Rectal smooth muscle tissue (tissue), 1 donor: ENCODE measurements around the gene PCOLCE2.

Source experiments
- H3K27ac ChIP-seq: one replicate; pipeline ENCODE4 v1.7.0; 2013; ENCODE audit warnings: low read depth, low read length, inconsistent platforms
- H3K27me3 ChIP-seq: one replicate; pipeline ENCODE4 v1.7.0; 2013; ENCODE audit warnings: low read length; ENCODE audit not compliant: control insufficient read depth, insufficient read depth
- H3K36me3 ChIP-seq: one replicate; pipeline ENCODE4 v1.7.0; 2013; ENCODE audit warnings: low read length; ENCODE audit not compliant: control insufficient read depth, insufficient read depth
- H3K4me1 ChIP-seq: one replicate; pipeline ENCODE4 v1.7.0; 2013; ENCODE audit warnings: low read length; ENCODE audit not compliant: control insufficient read depth, insufficient read depth
- H3K4me3 ChIP-seq: one replicate; pipeline ENCODE4 v1.7.0; 2013; ENCODE audit warnings: low read length
- H3K9ac ChIP-seq: one replicate; pipeline ENCODE4 v1.7.0; 2013; ENCODE audit warnings: low read length

PCOLCE2 gene

GRCh38 chr3:142915636-142916035 is 26.8 kb upstream of the PCOLCE2 start:
- no peaks in the 10 kb centered on the region for H3K27me3 ChIP-seq
- no peaks in the 10 kb centered on the region for H3K36me3 ChIP-seq
- no peak overlapping the region for H3K9ac ChIP-seq
- no peaks in the 10 kb centered on the region for H3K4me1 ChIP-seq
- H3K4me3 ChIP-seq: no peak overlapping the region
- no peak overlapping the region for H3K27ac ChIP-seq

DNA sequence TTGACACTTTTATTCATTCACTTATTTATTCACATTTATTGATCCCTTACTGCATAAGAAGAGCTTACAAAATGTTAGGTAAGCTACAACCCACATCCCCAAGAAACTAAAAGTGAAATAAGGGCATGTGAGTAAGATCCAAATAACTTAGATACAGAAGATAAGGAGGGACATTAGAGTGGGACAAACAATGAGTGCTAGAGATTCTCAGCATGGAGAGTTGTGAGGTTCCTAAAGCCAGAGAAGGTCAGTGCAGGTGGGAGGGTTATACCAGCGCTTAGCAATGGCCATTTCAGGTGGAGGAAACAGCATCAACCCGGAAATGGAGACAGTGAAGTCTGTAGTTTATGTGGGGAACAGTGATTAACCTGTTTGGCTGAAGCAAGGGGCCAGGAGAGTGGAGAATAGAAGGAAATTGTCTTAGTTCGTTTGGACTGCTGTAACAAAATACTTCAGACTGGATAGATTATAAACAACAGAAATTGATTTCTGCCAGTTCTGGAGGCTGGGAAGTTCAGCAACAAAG is 25.5 kb upstream of the PCOLCE2 start:
- H3K4me1 ChIP-seq: no peaks in the 10 kb centered on the region
- no peaks in the 10 kb centered on the region for H3K27me3 ChIP-seq
- no peak overlapping the region for H3K9ac ChIP-seq
- H3K36me3 ChIP-seq: no peaks in the 10 kb centered on the region
- H3K27ac ChIP-seq: no peak overlapping the region
- H3K4me3 ChIP-seq: no peak overlapping the region

DNA sequence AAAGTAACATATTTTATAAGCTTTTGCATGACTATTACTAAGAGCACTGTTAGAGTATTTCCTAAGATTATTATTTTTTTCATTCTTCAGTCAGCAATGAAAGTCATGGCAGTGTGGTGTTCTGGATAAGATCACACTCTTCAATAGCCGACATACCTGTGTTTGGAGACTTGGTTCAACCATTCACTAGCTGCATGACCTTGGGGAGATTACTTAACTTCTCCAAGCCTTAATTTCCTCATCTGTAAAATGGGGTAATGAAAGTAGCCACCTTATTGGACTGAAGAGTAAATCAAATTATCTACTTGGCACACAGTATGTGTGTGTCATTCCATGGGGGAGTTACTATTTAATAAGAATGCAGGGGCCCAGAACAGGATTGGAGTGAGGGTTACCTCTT is 24.5 kb upstream of the PCOLCE2 start:
- Histone ChIP-seq H3K4me3 (no peak overlapping the region), H3K27ac (no peak overlapping the region), H3K4me1 (no peaks in the 10 kb centered on the region), H3K27me3 (no peaks in the 10 kb centered on the region), H3K9ac (no peak overlapping the region), H3K36me3 (no peaks in the 10 kb centered on the region)

DNA sequence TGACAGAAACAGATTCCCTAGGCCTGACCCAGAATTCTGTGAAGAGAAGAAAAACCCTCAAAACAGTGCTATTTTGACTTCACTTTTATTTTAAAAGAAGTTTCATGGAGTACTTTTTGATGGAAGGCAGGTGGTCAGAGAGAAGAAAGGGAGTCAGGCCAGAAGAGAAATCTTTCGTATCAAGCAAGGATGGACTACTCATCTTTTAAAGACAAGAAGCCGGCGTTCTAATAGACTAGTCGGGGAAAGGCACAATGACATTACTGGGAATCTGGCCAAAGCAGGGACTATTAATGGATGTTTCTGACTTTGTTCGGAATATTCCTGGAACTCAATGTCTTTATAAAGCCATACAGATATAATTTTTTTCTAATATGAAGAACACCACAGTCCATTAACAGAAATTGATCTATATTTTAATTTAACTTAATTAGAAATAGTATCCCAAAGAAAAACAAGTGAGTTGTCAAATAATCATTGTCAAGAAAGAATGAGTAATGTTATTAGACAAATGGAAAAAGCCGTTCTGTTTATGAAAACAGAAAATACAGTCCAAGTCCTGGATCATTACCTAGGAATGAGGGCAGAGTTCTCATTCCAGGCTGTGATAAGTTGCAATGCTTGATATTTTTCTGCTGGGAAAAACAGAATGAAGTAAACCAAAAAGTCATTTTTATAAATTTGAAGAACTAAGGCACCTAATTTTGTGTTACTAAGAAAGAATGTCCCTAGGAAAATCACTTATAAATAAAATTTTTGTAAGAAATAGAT is 23.7 kb upstream of the PCOLCE2 start:
- Histone ChIP-seq H3K9ac (no peak overlapping the region), H3K36me3 (no peaks in the 10 kb centered on the region), H3K4me1 (no peaks in the 10 kb centered on the region), H3K27me3 (no peaks in the 10 kb centered on the region), H3K4me3 (no peak overlapping the region), H3K27ac (peak overlapping the region; percentile 42)

DNA sequence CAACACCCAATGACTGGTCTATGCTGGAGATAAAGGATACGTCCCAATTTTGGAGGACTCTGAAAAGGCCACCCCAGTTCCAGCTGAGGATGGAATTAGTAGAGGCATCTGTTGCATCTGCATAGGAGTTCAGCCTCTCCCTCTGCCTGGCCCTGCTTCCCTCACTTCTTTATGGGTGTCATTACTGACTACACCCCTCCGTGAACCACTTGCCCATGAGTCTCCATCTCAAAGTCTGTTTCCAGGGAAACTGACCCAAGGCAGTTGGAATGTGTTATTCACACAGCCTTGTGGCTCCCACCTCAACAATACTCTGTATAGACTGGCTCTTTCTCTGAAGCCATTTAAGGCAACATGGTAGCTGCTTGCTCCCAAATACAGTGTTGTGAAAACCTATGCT is 21.4 kb upstream of the PCOLCE2 start:
- no peaks in the 10 kb centered on the region for H3K27me3 ChIP-seq
- H3K4me3 ChIP-seq: no peak overlapping the region
- no peaks in the 10 kb centered on the region for H3K4me1 ChIP-seq
- no peaks in the 10 kb centered on the region for H3K36me3 ChIP-seq
- H3K9ac ChIP-seq: no peak overlapping the region
- no peak overlapping the region for H3K27ac ChIP-seq

DNA sequence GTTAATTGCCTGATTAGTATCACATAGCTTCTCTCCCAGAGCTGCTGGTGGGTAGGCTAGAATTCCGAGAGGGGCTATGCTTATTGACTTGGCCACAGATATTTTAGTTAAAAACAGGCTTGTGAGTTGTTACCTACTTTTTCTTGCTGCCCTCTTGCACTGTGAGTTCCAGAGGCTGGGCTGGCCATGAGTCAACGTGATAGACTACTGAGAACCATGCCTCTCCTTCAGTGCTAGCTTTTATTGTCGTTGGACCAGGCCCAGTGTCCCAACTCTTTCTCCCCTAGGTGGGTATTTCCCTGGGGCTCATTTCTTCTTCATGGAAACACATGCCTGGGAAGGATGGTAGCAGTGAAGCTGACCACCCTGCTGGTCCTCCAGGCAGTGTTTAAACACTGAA is 20.4 kb upstream of the PCOLCE2 start:
- H3K36me3 ChIP-seq: no peaks in the 10 kb centered on the region
- no peaks in the 10 kb centered on the region for H3K4me1 ChIP-seq
- H3K9ac ChIP-seq: no peak overlapping the region
- H3K4me3 ChIP-seq: no peak overlapping the region
- no peak overlapping the region for H3K27ac ChIP-seq
- H3K27me3 ChIP-seq: no peaks in the 10 kb centered on the region

DNA sequence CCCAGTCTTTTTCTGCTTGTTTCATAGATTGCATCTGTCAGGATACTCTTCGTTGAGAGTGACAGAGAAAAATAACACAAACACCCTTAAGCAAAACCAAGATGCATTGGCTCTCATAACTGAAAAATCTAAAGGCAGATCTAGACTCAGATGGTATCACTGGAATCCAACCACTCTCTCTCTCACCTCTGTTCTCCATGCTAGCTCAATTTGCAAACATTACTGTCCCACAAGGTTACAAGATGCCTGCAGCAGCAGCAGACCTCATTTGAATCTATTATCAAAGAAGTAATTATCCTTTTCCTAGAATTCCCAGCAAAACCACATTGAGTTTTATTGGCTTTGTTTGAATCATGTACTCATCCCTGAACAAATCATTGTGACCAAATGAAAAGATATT is 19.1 kb upstream of the PCOLCE2 start:
- no peak overlapping the region for H3K4me3 ChIP-seq
- no peaks in the 10 kb centered on the region for H3K36me3 ChIP-seq
- no peak overlapping the region for H3K27ac ChIP-seq
- no peaks in the 10 kb centered on the region for H3K4me1 ChIP-seq
- H3K9ac ChIP-seq: no peak overlapping the region
- H3K27me3 ChIP-seq: no peaks in the 10 kb centered on the region

DNA sequence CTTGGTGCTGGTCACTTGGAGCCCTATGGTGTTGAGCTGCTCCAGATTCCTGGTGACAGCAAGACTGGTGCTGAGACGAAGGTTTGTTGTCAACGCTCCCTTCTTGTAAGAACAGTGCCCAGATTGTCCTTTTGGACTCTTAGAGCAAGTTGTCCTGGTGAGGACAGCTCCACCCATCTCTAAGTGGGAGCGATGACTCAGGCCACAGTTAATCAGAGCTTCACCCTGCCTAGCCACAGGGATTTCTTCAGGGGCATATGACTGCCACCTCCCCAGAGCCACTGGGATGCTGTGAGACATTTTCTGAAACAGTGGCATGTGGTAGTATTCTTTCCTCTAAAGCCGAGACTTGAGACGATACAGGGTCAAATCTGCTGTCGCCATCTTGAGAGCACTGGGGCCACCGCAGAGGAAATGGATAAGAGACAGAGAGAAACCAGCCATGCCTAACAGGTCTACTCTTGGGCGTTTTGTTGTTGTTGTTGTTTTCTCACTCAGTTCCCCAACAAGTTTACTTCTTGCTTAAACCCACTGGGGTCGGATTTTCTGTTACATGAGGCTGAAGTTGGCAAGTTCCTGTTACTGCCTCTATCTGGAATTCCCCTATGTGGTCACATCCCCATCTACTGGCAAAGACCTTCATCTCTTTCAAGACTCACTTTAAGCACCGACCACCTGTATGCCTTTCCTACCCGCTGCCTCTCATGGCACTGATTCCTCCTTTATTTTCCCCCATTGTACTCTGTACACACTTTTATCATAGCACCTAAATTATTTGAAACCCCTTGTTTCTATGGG is 16.0 kb upstream of the PCOLCE2 start:
- no peak overlapping the region for H3K27ac ChIP-seq
- no peaks in the 10 kb centered on the region for H3K36me3 ChIP-seq
- H3K27me3 ChIP-seq: no peaks in the 10 kb centered on the region
- H3K9ac ChIP-seq: no peak overlapping the region
- no peaks in the 10 kb centered on the region for H3K4me1 ChIP-seq
- H3K4me3 ChIP-seq: no peak overlapping the region

GRCh38 chr3:142902356-142902755 is 13.5 kb upstream of the PCOLCE2 start:
- H3K27ac ChIP-seq: no peak overlapping the region
- no peak overlapping the region for H3K4me3 ChIP-seq
- no peaks in the 10 kb centered on the region for H3K36me3 ChIP-seq
- H3K9ac ChIP-seq: no peak overlapping the region
- no peaks in the 10 kb centered on the region for H3K27me3 ChIP-seq
- H3K4me1 ChIP-seq: no peaks in the 10 kb centered on the region

DNA sequence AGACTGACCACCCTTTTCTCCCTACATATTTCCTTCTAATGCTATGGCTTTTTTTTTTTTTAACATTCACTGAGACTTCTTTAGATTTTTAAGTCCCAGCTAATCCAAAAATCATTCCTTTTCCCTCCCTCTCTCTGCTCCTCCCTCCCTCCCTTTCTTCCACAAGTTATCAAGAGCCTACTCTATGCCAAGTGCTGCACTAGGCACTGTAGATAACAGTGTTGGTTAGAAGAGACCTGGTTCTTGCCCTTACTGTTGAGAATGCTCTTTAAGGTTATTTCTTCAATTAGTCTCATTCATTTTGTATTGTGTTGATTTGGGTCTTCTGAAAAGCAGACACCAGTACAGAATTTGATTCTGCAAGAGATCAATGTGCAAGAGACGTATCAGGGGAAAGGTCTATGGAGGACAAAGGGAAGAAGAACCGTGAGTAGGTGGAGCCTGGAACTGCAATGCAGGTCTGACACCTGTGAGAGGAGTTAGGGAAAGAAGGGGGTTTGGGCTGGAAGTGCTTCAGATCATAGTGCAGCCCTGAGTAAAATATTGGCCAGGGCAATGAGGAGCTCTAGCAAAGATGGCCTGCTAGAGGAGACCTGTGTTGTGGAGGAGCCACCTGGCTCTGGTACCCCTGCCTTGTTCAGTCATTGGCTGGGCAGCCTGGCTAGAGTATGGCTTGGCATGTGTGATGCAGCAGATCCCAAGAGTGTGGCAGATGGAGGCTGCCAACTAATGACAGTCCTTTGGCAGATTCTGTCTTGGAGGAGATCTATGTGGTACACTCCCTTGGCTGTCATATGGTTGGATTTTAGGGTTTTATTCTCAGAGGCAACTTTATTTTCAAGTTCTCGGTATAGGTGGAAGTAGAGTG is 9.7 kb upstream of the PCOLCE2 start:
- H3K27ac ChIP-seq: no peak overlapping the region
- no peak overlapping the region for H3K4me3 ChIP-seq
- H3K9ac ChIP-seq: no peak overlapping the region
- no peaks in the 10 kb centered on the region for H3K36me3 ChIP-seq
- H3K27me3 ChIP-seq: no peaks in the 10 kb centered on the region
- no peaks in the 10 kb centered on the region for H3K4me1 ChIP-seq

DNA sequence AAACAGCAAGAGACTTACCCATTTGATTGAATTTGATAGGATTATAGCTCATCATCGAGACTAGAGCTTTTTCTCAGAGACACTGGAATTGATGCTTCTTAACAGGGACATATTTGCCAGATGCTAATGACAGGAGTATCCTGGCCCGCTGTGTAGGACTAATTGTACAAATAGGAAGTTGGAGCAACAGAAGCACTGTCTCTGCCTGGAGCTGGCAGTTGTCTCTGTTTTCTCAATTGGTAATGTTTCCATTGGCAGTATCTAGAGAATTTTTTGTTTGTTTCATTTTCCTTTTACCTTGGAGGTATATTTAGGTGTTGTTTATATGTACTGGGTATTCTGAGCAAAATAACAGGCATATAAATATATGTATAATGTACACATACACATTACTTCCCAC is 8.9 kb upstream of the PCOLCE2 start:
- Histone ChIP-seq H3K4me3 (no peak overlapping the region), H3K9ac (no peak overlapping the region), H3K4me1 (no peaks in the 10 kb centered on the region), H3K36me3 (no peaks in the 10 kb centered on the region), H3K27me3 (no peaks in the 10 kb centered on the region), H3K27ac (no peak overlapping the region)

GRCh38 chr3:142896996-142897395 is 8.1 kb upstream of the PCOLCE2 start:
- no peak overlapping the region for H3K9ac ChIP-seq
- H3K4me1 ChIP-seq: no peaks in the 10 kb centered on the region
- no peaks in the 10 kb centered on the region for H3K27me3 ChIP-seq
- no peak overlapping the region for H3K27ac ChIP-seq
- H3K4me3 ChIP-seq: no peak overlapping the region
- no peaks in the 10 kb centered on the region for H3K36me3 ChIP-seq
